Keratinocyte (primary cell): ENCODE data around the gene IL1RAPL1. TPM values are rescaled to one million over a fixed set of nuclear protein-coding genes. Genes with fewer than 3 reads are reported as not detected.

Experiments
- DNase-seq: peaks from one replicate; pipeline ENCODE4 v3.0.0-alpha.2; 2011; ENCODE audit warnings: low read depth, missing footprints, low spot score
- FAIRE-seq: peaks from 2 replicates; lab custom pipeline; 2011; peaks lifted over from hg19 to GRCh38; lab: Jason Lieb, UNC
- H2AFZ ChIP-seq: 2 replicates; pipeline ENCODE4 v1.6.0; 2012; ENCODE audit warnings: low read length, control low read depth, inconsistent platforms; ENCODE audit not compliant: control insufficient read depth
- H3K27ac ChIP-seq: 2 replicates; pipeline ENCODE4 v1.5.1; 2011; ENCODE audit warnings: low read length; ENCODE audit not compliant: control insufficient read depth, insufficient read depth
- H3K27me3 ChIP-seq: 3 replicates; pipeline ENCODE4 v1.6.0; 2011; ENCODE audit warnings: low read length; ENCODE audit not compliant: control insufficient read depth, insufficient read depth; ENCODE audit errors: extremely low read depth
- H3K36me3 ChIP-seq, 2 experiments: 2 replicates in 1 of 2; 3 replicates in 1 of 2; pipeline ENCODE4 v1.5.1; 2011; ENCODE audit warnings: low read length in 2 of 2, mild to moderate bottlenecking in 1 of 2; ENCODE audit not compliant: control insufficient read depth in 2 of 2, insufficient read depth in 2 of 2; ENCODE audit errors: extremely low read depth in 1 of 2
- H3K4me1 ChIP-seq: 3 replicates; pipeline ENCODE4 v1.5.1; 2011; ENCODE audit warnings: low read length; ENCODE audit not compliant: control insufficient read depth, insufficient read depth; ENCODE audit errors: extremely low read depth
- H3K4me2 ChIP-seq: 3 replicates; pipeline ENCODE4 v1.6.0; 2011; ENCODE audit warnings: low read depth, low read length; ENCODE audit not compliant: control insufficient read depth, insufficient read depth; ENCODE audit errors: extremely low read depth
- H3K4me3 ChIP-seq, 3 experiments: fragments of 200-600 bp in 1 of 3; sonication (generic) in 1 of 3; 2 replicates in 2 of 3; 3 replicates in 1 of 3; pipeline ENCODE4 v1.5.1; 2011 to 2016; ENCODE audit warnings: low read length in 3 of 3, mild to moderate bottlenecking in 3 of 3, control low read depth in 2 of 3, inconsistent platforms in 1 of 3, low read depth in 1 of 3, mixed read lengths in 1 of 3, mixed run types in 1 of 3, moderate library complexity in 1 of 3; ENCODE audit not compliant: control insufficient read depth in 2 of 3, insufficient read depth in 2 of 3; ENCODE audit errors: extremely low read depth in 1 of 3
- H3K79me2 ChIP-seq: 2 replicates; pipeline ENCODE4 v1.6.0; 2012; ENCODE audit warnings: low read length; ENCODE audit not compliant: control insufficient read depth, insufficient read depth
- H3K9ac ChIP-seq: 3 replicates; pipeline ENCODE4 v1.6.0; 2011; ENCODE audit warnings: low read length; ENCODE audit not compliant: control insufficient read depth, insufficient read depth; ENCODE audit errors: extremely low read depth
- H3K9me1 ChIP-seq: 3 replicates; pipeline ENCODE4 v1.6.0; 2011; ENCODE audit warnings: low read length; ENCODE audit not compliant: control insufficient read depth, insufficient read depth; ENCODE audit errors: extremely low read depth
- H3K9me3 ChIP-seq: 2 replicates; pipeline ENCODE4 v1.5.1; 2012; ENCODE audit warnings: low read depth, low read length; ENCODE audit not compliant: control insufficient read depth
- H4K20me1 ChIP-seq: 3 replicates; pipeline ENCODE4 v1.6.0; 2011; ENCODE audit warnings: low read length; ENCODE audit not compliant: control insufficient read depth, insufficient read depth; ENCODE audit errors: extremely low read depth
- EZH2 ChIP-seq: IDR thresholded peaks from one replicate; pipeline ENCODE4 v1.6.1; 2012; ENCODE audit warnings: inconsistent platforms, mild to moderate bottlenecking, low read length, moderate library complexity
- dilution Hi-C: fragments of 300-500 bp; cut with MboI; formaldehyde crosslinking; loops from one replicate; pipeline ENCODE4 v1.7.0; 2020; ENCODE audit warnings: low sequenced_read_pairs; ENCODE audit not compliant: extremely low pct_ligation_motif_present
- polyA plus RNA-seq, 5 experiments: library from polyadenylated mRNA; depleted of rRNA in 3 of 5; stranded (reverse) in 3 of 5; stranded (forward) in 1 of 5; unstranded in 1 of 5; fragments of >200 nt; gene quantifications; 1 replicate in 1 of 5; 2 replicates in 3 of 5; 3 replicates in 1 of 5; pipeline versions ENCODE4 v1.2.1 to v1.2.3, GENCODE V29; 2011 to 2012; ENCODE audit warnings: missing spikeins in 2 of 5, low read depth in 1 of 5, low replicate concordance in 1 of 5
- TF ChIP-seq, protein P1 (sequence below), 3 experiments: IDR thresholded peaks in 1 of 3; conservative IDR thresholded peaks in 1 of 3; optimal IDR thresholded peaks in 1 of 3; 2 replicates in 2 of 3; 3 replicates in 1 of 3; pipeline versions ENCODE3 to v1.5.1; 2011; ENCODE audit warnings: low read length in 3 of 3, mild to moderate bottlenecking in 3 of 3, moderate library complexity in 2 of 3, control low read depth in 1 of 3, inconsistent platforms in 1 of 3; ENCODE audit not compliant: insufficient read depth in 2 of 3; ENCODE audit errors: extremely low read depth in 1 of 3

IL1RAPL1 gene
- polyA plus RNA-seq, 1 donor (not counting 4 experiments of a cell fraction or from before 2014, with no cell fraction given) = 2.8 TPM

DNA sequence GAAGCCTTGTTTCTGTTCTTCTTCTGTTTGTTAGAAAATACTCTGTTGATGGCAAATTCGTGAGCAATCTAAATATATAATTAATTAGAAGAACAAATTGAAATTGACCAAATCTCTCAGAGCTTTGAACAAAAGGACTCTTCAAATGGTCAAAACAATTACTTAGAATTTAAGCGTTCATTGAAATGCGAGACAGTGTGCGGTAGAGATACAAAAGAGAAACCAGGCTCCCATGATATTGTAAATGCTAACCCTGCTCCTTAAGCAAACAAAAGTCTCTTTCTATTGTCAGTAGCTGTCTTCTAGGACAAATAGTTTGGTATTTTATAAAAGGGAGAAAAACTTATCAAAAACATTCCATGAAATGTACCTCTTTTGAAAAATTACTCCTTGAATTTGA is 1174.8 kb downstream of the IL1RAPL1 start:
- DNase-seq (no peak), FAIRE-seq (no peak)
- Histone ChIP-seq H2AFZ (no peak overlapping the region), H4K20me1 (no peaks in the 10 kb centered on the region), H3K27me3 (no peaks in the 10 kb centered on the region), H3K9me3 (no peaks in the 10 kb centered on the region), H3K79me2 (no peaks in the 10 kb centered on the region), H3K9me1 (no peaks in the 10 kb centered on the region), H3K4me1 (no peaks in the 10 kb centered on the region), H3K4me2 (no peak overlapping the region), H3K4me3 (no peak overlapping the region), H3K27ac (no peak overlapping the region), H3K9ac (no peak overlapping the region), H3K36me3 (no peaks in the 10 kb centered on the region)
- TF ChIP-seq, protein P1, sequence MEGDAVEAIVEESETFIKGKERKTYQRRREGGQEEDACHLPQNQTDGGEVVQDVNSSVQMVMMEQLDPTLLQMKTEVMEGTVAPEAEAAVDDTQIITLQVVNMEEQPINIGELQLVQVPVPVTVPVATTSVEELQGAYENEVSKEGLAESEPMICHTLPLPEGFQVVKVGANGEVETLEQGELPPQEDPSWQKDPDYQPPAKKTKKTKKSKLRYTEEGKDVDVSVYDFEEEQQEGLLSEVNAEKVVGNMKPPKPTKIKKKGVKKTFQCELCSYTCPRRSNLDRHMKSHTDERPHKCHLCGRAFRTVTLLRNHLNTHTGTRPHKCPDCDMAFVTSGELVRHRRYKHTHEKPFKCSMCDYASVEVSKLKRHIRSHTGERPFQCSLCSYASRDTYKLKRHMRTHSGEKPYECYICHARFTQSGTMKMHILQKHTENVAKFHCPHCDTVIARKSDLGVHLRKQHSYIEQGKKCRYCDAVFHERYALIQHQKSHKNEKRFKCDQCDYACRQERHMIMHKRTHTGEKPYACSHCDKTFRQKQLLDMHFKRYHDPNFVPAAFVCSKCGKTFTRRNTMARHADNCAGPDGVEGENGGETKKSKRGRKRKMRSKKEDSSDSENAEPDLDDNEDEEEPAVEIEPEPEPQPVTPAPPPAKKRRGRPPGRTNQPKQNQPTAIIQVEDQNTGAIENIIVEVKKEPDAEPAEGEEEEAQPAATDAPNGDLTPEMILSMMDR (optimal IDR thresholded peaks at IDR 0.05 in 1 of 3, IDR thresholded peaks at IDR 0.05 in 1 of 3, conservative IDR thresholded peaks at IDR 0.05 in 1 of 3; ENCODE audit: extremely low read depth in 1 of 3, insufficient read depth in 2 of 3, low read length in 3 of 3) = no peak
- TF ChIP-seq EZH2 = no peak
- dilution Hi-C loops = no loop called here

- DNase-seq = no peak
- Histone ChIP-seq H3K9ac (no peak overlapping the region), H3K4me2 (no peak overlapping the region), H3K9me3 (no peaks in the 10 kb centered on the region), H4K20me1 (no peaks in the 10 kb centered on the region), H3K79me2 (no peaks in the 10 kb centered on the region), H3K9me1 (no peaks in the 10 kb centered on the region), H3K27me3 (no peaks in the 10 kb centered on the region), H2AFZ (no peak overlapping the region), H3K4me1 (no peaks in the 10 kb centered on the region), H3K36me3 (no peaks in the 10 kb centered on the region), H3K27ac (no peak overlapping the region), H3K4me3 (no peak overlapping the region)
- no peak for TF ChIP-seq EZH2
- TF ChIP-seq, protein P1 (optimal IDR thresholded peaks at IDR 0.05 in 1 of 3, IDR thresholded peaks at IDR 0.05 in 1 of 3, conservative IDR thresholded peaks at IDR 0.05 in 1 of 3; ENCODE audit: extremely low read depth in 1 of 3, insufficient read depth in 2 of 3, low read length in 3 of 3) = no peak
- dilution Hi-C loops = no loop called here
- FAIRE-seq = no peak
Measured at GRCh38 chrX:29775890-29776289, 1188.6 kb downstream of the IL1RAPL1 start.
